ENCODE measurements around the gene NPRL2. TPM values are rescaled to one million over a fixed set of nuclear protein-coding genes. Genes with fewer than 3 reads are reported as not detected.

NPRL2 gene
- total RNA-seq, 1 experiment from 2014 or later: 35.4 TPM

DNA sequence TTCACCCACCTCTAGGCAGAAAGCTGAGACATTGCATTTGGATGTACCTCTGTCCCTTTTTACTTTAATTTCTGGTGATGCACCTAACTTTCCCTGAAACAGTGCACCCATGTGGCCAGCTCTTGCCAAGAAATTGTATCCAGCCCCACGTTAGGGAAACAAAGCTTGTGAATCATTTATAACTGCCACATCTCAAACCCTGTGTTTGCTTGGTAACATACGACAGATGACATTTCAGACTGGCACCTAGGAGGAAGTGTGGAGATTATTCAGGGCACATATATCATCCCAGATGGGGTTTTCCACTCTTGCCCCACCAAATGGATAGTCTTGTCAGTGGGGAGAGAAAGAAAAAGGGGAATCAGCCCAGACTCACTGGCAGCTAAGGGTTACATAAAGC lies 2.2 kb upstream of the NPRL2 start (continued):
- TF ChIP-seq EZH2phosphoT487 (IDR thresholded peaks at IDR 0.05; ENCODE audit: borderline replicate concordance): no peak

GRCh38 chr3:50351323-50351697 lies 735 bp upstream of the NPRL2 start:
- Histone ChIP-seq H3K4me2 (ENCODE audit: low read length) (peak overlapping the region; percentile 91), H3K9ac (ENCODE audit: low read length) (peak overlapping the region; percentile 72), H3K79me2 (ENCODE audit: insufficient read depth, low read length) (peaks cover 32% of the 10 kb centered on the region), H3K9me2 (ENCODE audit: insufficient read depth) (no peaks in the 10 kb centered on the region), H3K4me1 (ENCODE audit: control insufficient read depth in 1 of 2, insufficient read depth in 2 of 2, low read length in 2 of 2) (peaks cover 3 to 35% of the 10 kb centered on the region in 2 experiments; a peak in 3 of 4 replicates), H2AFZ (ENCODE audit: low read depth, low read length, poor library complexity, severe bottlenecking) (no peak overlapping the region), H3K27me3 (ENCODE audit: insufficient read depth, low read length) (no peaks in the 10 kb centered on the region), H3K36me3 (ENCODE audit: control insufficient read depth in 1 of 2, insufficient read depth in 2 of 2, low read length in 2 of 2) (peaks cover 7 to 31% of the 10 kb centered on the region in 2 experiments; a peak in 2 of 4 replicates), H3K27ac (ENCODE audit: low read depth, low read length) (peak overlapping the region; percentile 70), H4K20me1 (ENCODE audit: insufficient read depth) (no peaks in the 10 kb centered on the region), H3K9me3 (ENCODE audit: control insufficient read depth in 1 of 2, insufficient read depth in 1 of 2, low read depth in 1 of 2, low read length in 2 of 2) (no peaks in the 10 kb centered on the region), H3K4me3 (replicated peaks in 1 of 2; ENCODE audit: low read depth in 1 of 2, low read length in 2 of 2) (peak overlapping the region; percentile 73 to 83)
- ChIA-PET POLR2A (interaction anchor here (0.6 to 2.2 kb wide), 4 partner anchors 11 to 76 kb away, joined by 3 to 21 read pairs (median 7); partner anchors contain the start of genes RASSF1 and TUSC2), RAD21 (ENCODE audit: low non-redundant PET in 1 of 2, low total read pairs in 2 of 2, uncharacterized antibody in 2 of 2, unreplicated experiment in 2 of 2) (no interaction called here), CTCF (no interaction called here)
- ATAC-seq: peak; percentile 3; the same call in 1 of the 2 replicates
- BruUV-seq (replicated peaks): no TSS peak
- intact Hi-C loops (cut with micrococcal nuclease): loop anchor here (1.0 to 10.0 kb wide), 2 partner anchors 8 to 1033 kb away; partner anchors contain the start of genes MANF and TMEM115
- TF ChIP-seq, protein P1, sequence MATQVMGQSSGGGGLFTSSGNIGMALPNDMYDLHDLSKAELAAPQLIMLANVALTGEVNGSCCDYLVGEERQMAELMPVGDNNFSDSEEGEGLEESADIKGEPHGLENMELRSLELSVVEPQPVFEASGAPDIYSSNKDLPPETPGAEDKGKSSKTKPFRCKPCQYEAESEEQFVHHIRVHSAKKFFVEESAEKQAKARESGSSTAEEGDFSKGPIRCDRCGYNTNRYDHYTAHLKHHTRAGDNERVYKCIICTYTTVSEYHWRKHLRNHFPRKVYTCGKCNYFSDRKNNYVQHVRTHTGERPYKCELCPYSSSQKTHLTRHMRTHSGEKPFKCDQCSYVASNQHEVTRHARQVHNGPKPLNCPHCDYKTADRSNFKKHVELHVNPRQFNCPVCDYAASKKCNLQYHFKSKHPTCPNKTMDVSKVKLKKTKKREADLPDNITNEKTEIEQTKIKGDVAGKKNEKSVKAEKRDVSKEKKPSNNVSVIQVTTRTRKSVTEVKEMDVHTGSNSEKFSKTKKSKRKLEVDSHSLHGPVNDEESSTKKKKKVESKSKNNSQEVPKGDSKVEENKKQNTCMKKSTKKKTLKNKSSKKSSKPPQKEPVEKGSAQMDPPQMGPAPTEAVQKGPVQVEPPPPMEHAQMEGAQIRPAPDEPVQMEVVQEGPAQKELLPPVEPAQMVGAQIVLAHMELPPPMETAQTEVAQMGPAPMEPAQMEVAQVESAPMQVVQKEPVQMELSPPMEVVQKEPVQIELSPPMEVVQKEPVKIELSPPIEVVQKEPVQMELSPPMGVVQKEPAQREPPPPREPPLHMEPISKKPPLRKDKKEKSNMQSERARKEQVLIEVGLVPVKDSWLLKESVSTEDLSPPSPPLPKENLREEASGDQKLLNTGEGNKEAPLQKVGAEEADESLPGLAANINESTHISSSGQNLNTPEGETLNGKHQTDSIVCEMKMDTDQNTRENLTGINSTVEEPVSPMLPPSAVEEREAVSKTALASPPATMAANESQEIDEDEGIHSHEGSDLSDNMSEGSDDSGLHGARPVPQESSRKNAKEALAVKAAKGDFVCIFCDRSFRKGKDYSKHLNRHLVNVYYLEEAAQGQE (IDR thresholded peaks at IDR 0.05; ENCODE audit: low read depth): no peak
- TF ChIP-seq CBX3 (IDR thresholded peaks at IDR 0.05; ENCODE audit: low read depth) (no peak), TCF7L2 (IDR thresholded peaks at IDR 0.05; ENCODE audit: borderline replicate concordance, extremely low read depth, insufficient read depth, insufficient read length) (no peak), YY1 (IDR thresholded peaks at IDR 0.05; ENCODE audit: extremely low read depth, insufficient replicate concordance, low read depth, low read length) (no peak), POLR2A (IDR thresholded peaks at IDR 0.05; ENCODE audit: borderline replicate concordance, extremely low read depth, insufficient read depth, insufficient read length) (no peak), EGR1 (IDR thresholded peaks at IDR 0.05; ENCODE audit: low read depth) (no peak), FOSL1 (IDR thresholded peaks at IDR 0.05; ENCODE audit: low read depth) (no peak), JUND (IDR thresholded peaks at IDR 0.05) (no peak), SP1 (IDR thresholded peaks at IDR 0.05; ENCODE audit: low read depth) (no peak), EZH2 (IDR thresholded peaks at IDR 0.05) (no peak), ZFX (IDR thresholded peaks at IDR 0.05) (no peak)
- TF ChIP-seq, protein P2, sequence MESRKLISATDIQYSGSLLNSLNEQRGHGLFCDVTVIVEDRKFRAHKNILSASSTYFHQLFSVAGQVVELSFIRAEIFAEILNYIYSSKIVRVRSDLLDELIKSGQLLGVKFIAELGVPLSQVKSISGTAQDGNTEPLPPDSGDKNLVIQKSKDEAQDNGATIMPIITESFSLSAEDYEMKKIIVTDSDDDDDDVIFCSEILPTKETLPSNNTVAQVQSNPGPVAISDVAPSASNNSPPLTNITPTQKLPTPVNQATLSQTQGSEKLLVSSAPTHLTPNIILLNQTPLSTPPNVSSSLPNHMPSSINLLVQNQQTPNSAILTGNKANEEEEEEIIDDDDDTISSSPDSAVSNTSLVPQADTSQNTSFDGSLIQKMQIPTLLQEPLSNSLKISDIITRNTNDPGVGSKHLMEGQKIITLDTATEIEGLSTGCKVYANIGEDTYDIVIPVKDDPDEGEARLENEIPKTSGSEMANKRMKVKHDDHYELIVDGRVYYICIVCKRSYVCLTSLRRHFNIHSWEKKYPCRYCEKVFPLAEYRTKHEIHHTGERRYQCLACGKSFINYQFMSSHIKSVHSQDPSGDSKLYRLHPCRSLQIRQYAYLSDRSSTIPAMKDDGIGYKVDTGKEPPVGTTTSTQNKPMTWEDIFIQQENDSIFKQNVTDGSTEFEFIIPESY (IDR thresholded peaks at IDR 0.05; ENCODE audit: extremely low read depth, insufficient replicate concordance, low read length): no peak
- DNase-seq (ENCODE audit: low read depth, low spot score): no peak
